Right ventricle myocardium superior (tissue), 1 donor: ENCODE results near the gene VPS13D. TPM values are rescaled to one million over a fixed set of nuclear protein-coding genes. Genes with fewer than 3 reads are reported as not detected.

Experiments
- ATAC-seq: fragments of 200-7000 bp; cut with Tn5 transposase; one replicate; pipeline ENCODE4 v1.9.1; 2020; ENCODE audit warnings: mild to moderate bottlenecking; ENCODE audit not compliant: poor library complexity
- DNase-seq: peaks from one replicate; pipeline ENCODE4 v3.0.0-alpha.2; 2020
- intact Hi-C: fragments of 100-400 bp; cut with DNase I; formaldehyde crosslinking; loops from one replicate; pipeline ENCODE4 v1.11.2; 2022
- total RNA-seq: library from RNA; stranded (reverse); fragmentation: NEBNext Ultra II Directional; extraction: Animal tissue kit (Norgen Biotek cat#: 25700); gene quantifications from one replicate; pipeline ENCODE4 v1.2.1, GENCODE V29; 2021
- donor health status: DM: no; HTN: yes; CAD: no; lungs with severe emphysema.

VPS13D gene
- total RNA-seq, 1 donor from 2014 or later = 63.3 TPM

DNA sequence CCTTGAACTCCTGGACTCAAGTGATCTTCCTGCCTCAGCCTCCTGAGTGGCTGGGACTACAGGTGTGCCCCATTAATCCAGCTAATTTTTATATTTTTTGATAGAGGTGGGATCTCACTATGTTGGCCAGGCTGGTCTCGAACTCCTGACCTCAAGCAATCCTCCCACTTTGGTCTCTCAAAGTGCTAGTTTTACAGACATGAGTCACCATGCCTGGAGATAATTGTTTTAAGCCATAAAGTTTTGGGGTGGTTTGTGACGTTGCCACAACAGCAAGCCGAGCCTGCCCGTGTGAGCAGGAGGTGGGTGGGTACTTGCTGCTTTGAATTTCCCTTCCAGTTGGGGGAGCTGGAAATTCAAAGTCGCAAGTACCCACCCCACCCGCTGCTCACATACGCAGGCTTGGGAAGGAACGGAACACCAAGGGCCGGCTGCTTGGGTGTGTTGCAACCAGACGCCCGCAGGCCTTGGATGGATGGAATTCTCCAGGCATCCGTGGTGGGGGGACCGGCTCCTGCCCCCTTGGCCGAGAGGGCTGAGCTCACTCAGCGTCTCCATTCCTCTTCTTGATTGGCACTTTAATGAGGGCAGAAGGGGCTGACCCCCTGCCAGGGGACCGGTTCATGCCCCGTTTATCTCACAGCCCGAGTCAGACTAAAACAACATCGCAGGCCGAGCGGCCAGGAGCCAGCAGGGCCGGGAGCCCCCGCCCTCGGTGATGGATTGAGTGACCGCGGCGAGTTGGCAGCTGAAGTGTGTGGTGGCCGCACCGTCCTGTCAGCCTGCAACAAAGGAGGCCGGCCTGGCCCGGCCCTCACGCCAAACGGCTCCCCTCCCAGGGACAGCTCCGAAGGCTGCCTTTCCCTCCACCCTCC lies 310.1 kb downstream of the VPS13D start:
- intact Hi-C loops = no loop called here
- peak; percentile 90 for ATAC-seq
- peak; percentile 90 for DNase-seq

DNA sequence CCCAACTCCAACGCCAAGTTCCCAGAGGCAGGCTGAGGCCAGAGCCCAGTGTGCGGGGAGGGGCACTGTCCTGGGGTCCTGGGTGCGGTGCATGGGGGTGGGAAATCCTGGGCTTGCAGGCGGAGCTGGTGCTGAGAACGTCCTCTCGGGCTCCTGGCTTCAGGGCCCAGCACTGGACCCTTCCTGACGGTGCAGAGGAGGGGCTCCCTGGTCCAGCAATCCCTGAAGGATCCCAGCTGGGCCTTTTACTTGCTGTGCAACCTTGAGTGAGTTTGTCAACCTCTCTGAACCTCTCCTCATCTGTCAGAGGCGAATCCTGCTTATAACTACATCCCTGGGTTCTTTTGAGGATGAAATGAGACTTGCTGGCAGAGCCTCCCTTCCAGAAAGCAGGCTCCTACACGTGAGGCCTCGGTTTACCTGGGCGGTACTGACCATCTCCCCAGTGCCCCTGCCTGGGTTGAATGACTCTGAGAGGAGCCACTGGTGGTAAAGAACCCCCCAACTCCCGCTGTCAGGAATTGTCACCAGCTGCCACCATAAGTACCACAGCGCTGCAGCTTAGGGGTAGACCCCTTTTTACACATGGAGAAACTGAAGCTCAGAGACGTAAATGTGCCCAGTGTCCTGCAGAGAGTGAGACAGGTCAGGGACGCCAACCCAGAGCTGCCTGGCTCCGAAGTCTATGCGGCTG lies 310.9 kb downstream of the VPS13D start:
- ATAC-seq (peak; percentile 2), DNase-seq (no peak)
- intact Hi-C loops = no loop called here

DNA sequence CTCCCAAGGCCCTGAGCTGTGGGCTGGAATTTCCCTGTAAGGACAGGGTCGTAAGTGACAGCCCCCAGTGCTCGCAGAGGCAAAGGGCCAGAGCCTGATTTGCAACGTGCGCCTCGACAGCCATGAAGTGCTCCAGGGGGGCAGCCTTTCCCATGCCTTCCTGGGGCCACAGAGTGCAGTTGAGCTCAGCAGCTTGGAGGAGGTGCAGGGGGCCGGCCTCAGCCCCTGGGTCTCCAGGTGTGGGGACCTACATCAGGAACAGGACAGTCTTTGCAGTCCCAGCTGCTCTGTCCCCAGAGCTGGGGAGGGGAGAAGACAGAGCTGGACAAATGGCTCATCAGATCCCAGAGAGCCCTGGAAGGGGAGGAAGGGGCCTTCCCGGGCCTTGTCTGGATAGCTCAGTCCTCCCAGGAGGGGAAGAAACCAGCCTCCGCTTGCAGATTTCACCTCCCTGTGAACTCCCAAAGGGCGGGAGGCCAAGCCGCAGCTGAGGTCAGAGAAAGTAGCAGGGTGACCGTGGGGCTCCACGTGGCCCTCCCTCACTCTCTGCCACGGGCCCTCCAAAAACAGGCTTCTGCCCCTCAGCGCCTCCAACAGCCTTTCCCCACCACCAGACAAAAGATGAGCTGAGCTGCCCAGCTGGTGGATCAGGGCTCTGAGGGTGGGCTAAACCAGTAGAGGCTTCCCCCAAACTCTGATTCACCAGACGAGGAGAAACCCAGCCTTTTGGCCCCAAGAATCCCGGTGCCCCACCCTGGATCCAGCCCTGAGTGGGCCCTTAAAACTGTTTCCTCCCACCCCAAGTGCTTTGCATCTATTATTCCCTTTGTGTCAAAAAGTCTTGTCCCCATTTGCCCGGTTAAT lies 311.7 kb downstream of the VPS13D start:
- intact Hi-C loops = no loop called here
- DNase-seq = peak; percentile 73
- peak; percentile 21 for ATAC-seq

DNA sequence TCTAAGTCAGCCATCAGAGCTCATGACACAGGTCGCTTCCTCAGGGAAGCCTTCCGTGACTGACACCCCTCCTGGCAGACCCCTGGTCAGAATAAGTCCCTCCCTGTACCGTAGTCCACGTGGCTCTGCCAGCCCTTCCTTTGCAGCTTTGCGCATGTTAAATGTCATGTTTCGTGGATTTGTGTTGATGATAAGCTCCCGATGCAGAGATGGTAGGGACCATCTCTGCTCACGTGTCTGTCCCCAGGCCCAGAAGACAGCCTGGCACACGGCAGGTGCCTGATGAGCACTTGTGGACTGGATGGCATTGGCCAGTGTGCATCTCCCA lies 312.3 kb downstream of the VPS13D start:
- DNase-seq (no peak), ATAC-seq (no peak)
- intact Hi-C loops = no loop called here

DNA sequence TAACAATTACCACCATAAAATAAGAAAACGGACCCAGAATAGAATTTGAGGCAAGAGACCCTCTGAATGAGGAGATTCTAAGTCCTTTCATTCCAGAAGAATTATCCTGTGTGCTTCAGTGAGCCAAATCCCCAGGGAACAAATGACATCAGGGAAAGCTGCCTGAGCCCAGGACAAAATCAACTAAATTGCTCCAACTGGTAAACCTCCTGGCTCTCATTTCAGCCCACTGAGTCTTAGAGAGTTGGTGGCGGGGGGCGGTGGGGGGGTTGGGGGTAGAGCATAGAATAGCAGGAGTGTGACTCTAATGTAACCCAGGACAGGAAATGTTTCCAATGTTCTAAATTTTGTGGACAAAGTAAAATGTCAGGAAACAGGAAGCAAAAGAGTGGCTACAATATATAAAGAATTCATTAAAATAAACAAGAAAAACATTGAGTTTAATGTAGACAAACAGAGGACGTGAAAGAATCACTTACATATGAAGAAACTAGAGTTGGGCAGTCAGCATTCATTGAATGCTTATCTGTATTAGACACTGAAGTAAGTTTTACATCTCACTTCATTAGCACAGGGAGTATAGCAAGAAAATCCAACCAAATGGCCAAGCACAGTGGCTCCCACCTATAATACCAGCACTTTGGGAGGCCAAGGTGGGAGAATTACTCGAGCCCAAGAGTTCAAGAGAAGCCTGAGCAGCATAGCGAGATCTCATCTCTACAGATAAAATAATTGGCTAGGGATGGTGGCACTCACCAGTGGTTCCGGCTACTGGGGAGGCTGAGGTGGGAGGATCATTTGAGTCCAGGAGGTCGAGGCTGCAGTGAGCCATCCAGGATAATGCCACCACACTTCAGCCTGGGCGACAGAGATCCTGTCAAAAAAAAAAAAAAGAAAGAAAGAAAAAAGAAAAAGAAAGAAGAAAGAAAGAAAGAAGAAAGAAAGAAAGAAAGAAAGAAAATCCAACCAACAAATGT lies 313.1 kb downstream of the VPS13D start:
- ATAC-seq = no peak
- DNase-seq = no peak
- intact Hi-C loops = no loop called here

DNA sequence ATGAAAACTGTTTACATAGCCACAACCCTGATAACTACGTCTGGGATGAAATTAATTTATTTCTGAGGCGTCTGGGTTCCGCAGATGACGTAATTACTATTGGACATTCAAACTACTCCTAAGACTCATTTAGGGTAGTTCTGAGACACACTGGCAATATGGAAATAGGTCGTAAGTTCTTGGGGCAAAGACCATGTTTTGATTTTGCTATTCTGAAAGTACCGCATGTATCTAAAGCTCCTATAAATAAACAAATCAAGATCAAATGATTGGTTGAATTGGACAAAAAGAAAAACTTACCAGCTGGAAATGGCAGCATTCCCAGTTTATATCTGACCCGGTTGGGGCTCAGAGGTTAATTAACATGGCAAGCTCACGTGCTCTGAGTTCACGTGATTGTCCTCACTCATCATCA lies 313.9 kb downstream of the VPS13D start:
- intact Hi-C loops = no loop called here
- DNase-seq (no peak), ATAC-seq (no peak)

DNA sequence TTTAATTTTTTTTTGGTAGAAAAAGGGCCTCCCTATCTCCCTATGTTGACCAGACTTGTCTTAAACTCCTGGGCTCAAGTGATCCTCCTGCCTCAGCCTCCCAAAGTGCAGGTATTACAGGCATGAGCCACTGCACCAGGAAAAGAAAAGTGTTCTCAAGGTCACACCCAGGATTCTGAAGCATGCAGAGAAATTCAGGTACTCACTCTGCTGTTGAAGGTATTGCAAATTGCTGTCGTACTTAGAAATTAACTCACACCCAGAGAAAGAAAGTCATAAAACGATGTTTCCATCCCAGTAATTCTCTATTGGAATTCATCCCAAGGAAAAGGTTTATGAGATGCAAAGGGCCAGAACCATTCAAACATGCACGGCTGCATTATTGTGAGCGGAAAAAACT lies 314.5 kb downstream of the VPS13D start:
- DNase-seq (no peak), ATAC-seq (no peak)
- intact Hi-C loops = no loop called here

DNA sequence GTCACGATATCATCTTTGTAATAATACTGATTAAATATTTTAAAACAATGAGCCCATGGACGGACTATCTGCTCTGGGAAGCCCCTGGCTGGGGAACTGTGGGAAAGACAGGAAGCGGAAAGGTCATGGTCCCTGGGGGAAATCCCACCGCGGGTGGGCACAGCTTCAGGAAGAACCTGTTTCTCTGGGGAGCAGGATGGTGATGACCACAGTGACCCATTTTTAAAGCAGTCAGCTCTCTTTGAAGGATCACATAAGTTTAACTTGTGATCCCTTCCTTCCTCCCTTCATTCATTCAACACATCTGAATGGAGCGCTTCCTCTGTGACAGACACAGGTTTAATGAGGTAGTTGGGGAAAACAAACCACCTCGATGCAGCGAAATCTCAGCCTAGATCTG lies 315.2 kb downstream of the VPS13D start:
- DNase-seq = no peak
- ATAC-seq = no peak
- intact Hi-C loops = no loop called here

DNA sequence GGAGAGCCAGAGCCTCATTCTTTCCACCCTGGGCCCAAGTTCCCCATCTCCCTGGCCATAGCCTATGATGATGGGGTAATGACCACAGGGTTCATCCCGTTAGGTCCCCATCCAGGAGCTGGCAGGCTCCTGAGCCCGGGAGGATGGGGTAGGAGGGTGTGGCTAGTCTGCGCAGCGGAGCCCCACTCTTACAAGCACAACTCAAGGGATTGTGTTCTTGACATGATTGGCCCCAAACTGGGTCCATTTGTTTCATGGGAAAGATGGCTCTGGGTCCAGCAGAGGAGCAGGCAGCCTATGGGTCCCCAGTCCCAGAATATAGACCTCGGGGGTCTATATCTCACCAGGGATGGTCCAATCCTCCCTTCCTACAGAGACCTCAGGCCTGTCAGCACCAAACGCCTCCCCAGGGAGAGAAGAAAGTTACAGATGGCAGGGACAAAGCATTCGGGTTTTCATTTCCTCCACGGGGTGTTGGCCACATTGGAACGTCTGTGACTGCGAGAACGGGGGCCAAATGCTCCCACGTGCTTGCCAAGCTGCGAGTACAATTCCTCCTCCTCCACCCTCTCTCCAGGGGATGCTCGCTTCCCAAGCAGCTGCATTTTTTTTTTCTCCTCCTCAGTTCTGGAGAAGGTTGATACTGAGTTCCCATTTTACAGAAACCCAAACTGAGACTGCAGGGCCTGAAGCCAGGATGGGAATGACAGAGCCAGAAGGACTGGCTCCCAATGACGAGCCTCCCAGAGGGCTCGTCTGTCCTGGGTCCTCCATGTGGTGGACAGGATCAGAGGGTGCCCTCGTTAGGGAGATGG lies 317.1 kb downstream of the VPS13D start:
- intact Hi-C loops = no loop called here
- DNase-seq (peak; percentile 90), ATAC-seq (peak; percentile 73)

DNA sequence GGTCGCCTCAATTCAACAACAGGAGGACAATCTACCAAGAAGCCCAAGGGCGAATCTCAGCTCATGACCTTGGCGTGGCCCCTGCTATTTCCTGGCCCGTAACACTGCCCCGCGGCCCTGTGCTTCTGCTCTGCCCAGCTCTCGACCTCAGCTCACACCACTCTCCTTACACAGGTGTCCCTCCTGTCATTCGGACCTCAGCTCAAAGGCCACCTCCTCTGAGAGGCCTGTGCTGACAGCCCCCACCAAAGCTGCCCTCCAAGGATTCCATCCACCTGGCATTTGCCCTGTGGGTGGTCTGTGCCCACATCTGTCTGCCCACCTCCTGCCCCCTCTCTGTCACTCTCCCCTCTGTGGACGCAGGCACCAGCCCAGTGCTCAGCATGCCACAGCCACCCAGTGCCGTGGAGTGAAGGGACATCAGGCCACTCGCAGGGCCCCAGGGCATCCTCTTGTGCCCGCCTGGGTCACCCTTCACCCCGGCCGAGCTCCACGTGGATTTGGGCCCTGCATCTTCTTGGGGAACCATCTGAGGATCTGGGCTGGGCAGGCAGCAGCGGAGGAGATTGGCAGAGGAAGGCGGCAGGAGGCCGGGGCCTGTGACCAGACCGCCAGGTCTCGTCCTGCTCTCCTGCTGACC lies 317.9 kb downstream of the VPS13D start:
- DNase-seq (no peak), ATAC-seq (peak; percentile 3)
- intact Hi-C loops = no loop called here

DNA sequence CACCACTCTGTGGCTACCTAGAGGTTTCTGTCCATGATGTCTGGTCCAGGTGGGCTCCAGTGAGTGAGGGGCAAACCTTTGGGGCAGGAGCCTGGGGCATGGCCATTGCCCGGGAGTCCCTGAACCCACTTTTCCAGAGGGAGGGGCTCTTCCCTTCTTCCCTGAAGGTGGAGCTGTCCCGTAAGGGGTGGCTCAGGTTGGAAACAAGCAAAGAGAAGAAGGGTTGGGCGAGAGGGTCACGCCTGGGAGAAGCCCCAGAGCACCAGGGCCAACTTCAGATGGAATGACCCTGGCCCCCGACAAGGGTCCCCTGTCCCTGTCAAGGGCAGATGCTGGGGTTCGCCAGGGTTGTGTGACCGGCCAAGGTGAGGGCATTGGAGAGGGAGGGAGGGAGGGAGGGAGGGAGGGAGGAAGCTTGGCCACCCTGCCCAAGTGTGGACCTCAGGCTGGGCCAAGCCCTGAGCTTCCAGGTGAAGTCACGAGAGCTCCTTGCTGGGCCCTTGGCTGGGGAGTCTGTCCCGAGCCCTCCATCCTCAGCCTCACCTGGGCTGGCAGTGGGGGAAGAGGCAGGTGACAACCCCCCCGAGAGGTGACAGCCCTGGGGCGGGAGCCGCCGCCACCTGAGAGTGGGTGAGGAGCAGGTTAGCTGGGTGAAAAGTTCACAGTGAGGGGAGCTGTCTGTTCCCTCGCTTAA lies 318.6 kb downstream of the VPS13D start:
- ATAC-seq (no peak), DNase-seq (no peak)
- intact Hi-C loops = no loop called here

DNA sequence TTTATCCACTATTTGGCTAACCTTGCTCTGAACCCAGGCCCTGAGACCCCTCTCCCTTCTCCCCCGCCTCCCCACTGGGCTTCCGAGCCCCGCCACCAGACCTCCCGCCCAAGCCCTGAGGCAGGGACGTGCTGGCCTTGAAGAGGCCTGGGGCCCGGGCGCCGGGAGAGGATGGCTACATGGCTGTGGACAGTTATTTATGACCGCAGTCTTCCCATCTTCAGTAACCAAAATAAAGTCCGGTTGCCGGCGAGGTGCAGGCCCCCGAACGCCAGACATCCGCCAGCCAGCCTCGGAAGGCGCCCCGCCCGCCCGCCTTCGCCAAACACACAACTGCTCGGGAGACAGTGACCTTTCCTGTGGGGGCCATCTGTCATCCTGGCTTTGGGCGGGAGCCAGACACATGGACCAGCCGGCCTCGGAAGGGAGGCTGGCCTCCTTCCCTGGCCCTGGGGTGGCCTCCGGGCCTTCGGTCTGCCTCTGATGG lies 319.2 kb downstream of the VPS13D start:
- intact Hi-C loops = no loop called here
- ATAC-seq = peak; percentile 4

DNA sequence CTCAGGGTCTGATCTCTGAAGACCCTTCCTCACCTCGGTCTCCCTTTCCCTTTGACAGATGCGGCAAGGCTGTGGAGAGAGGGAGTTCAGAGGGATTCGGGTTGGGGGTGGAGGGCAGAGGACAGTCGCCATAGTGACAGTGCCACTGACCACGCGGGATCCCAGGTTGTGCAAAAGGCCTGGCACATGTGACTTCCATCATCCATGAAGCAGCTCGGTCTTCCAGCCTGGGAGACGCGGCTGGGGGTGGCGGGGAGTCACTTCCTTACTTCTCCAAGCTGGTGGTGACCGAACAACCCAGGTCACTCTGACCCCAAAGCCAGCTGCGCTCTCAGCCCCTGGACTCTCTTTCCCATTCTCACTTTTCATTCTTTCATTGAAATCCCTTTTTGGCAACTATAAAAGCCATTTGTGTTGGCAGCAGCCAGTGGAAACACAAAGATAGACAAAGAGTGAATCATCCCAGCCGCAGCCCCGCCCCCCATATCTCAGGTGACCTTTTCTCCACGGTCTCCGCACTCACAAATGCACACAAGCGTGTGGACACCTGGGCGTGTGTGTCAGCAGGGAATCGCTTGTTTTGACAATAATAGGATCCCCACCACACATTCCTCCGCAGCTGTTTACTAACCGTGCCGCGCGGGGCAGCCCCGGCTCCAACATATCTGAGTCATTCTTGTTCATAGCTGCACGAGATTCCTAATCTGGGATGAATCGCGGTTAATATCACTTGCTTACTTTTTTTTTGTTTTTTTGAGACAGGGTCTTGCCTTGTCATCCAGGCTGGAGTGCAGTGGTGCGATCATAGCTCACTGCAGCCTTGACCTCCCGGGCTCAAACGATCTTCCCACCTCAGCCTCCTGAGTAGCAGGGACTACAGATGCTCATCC lies 319.9 kb downstream of the VPS13D start:
- intact Hi-C loops = no loop called here
- peak; percentile 80 for DNase-seq
- ATAC-seq = peak; percentile 13

More for the DNA sequence above, 319.2 kb downstream of the VPS13D start:
- DNase-seq = peak; percentile 67

DNA sequence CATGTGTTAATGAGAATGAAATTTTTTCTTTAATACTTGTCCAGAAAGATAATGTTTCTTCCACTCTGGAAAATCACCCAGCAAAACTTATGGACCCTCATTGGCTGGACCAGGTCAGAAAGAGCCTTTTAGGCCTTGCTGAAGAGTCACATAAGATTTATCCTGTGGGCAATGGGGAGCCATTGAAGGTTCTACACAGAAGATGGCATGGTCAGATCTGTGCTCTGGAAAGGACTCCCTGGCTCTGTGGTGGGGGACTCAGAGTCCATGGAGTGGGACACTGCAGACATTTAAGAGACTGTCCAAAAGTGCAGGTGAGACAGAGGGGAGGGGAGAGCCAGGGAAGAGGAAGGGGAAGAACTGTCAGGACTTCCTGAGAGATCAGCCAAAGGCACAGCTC lies 321.8 kb downstream of the VPS13D start:
- intact Hi-C loops = no loop called here
- ATAC-seq = no peak
- no peak for DNase-seq

DNA sequence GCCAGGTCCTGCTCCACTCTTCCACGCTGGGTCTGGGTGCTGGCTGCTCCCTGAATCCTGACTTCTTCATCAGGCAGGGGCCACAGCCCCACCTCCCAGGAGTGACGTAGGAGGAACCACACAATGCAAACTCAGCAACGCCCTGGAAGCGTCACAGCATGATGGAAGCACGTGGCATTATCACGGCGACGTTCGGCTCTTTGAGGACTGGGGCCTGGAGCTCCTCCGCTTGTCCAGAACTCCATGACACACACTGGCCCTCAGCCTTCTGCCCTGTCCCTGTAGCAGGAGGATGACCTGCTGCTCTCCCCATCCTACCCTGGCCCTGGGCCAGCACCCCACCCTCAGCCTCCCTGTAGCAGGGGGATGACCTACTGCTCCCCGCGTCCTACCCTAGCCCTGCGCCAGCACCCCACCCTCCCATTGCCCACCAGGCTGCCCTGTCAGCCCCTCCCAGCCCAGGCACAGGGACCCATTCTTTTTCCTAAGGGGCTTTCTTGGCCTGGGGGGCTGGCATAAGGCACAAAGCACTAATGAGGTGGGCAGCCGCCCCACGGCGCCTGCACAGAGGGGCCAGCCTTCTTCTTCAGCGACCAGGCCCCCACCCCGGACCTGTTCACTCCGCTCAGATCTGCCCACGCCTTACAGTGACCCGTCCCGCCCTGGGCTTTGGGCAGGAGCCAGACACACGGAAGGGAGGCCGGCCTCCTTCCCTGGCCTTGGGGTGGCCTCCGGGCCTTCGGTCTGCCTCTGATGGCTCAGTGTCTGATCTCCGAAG lies 322.5 kb downstream of the VPS13D start:
- no peak for DNase-seq
- intact Hi-C loops = no loop called here
- ATAC-seq = no peak
